Middle frontal gyrus (tissue), 1 donor: ENCODE measurements around the gene TMCO5A.

ENCODE experiments used
- DNase-seq: peaks from one replicate; pipeline ENCODE4 v3.0.0-alpha.2; 2015; ENCODE audit warnings: low spot score; ENCODE audit errors: extremely low spot score

Gene TMCO5A

GRCh38 chr15:37967788-37968187, 33.3 kb downstream of the TMCO5A start:
- DNase-seq: no peak

DNA sequence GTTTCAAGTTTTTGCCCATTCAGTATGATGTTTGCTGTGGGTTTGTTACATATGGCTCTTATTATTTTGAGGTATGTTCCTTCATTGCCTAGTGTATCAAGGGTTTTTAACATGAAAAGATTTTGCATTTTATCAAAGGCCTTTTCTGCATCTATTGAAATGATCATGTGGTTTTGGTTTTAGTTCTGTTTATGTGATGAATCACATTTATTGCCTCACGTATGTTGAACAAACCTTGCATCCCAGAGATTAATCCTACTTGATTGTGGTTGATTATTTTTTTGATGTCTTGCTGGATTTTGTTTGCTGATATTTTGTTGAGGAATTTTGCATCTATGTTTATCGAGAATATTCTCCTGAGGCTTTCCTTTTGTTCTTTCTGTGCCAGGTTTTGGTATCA, 39.4 kb downstream of the TMCO5A start:
- no peak for DNase-seq

DNA sequence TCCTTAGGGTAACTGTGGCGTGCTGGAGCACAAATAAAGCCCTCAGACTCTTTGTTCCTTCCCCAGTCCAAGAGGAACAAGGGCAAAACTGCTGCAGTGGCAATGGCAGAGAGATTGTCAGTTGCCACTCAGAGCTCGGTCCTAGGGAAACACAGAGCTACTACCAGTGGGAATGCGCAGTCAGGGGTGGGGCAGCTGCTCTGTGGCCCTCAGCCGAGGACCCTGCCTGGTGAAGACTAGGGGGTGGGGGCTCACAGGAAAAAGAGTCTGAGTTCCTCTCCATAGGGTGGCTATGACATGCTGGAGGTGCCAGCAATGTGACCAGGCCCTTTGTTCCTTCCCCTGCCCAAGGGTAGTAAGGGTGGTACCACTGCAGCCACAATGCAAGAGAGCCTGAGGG, 43.8 kb downstream of the TMCO5A start:
- DNase-seq: no peak

DNA sequence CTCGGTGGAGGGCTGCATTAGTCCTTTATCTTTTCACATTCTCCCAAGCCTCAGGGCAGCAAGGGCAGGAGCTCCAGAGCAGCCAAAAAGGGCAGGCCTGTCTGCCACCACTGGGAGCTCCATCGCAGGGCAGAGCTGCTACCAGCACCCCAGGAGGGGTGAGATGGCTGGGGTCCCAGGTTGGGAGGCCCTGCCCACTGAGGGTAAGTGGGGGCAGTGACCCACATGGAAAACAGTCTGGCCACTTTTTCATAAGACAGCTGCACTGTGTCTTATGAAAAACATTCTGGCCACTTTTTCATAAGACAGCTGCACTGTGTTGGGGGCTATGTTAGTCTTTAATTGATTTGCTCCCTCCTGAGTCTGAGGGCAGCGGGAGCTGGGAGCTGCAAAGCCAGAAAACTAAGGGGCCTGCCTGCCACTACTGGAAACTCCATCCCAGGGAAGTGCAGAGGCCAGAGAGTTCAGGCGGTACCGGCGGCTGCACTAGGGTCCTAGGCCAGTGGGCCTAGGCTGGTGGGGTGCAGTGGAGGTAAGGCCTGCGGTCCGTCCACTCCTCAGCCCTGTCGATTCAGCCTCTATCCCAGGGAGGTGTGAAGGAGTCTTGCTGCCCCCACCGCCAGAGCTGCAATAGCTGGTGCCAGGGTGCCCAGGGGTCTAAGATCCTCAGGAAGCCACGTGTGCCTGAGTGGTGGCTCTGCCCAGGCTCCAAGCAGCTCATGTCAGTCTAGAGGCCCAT, 45.4 kb downstream of the TMCO5A start:
- DNase-seq: no peak

GRCh38 chr15:37981201-37981600, 46.8 kb downstream of the TMCO5A start:
- no peak for DNase-seq

GRCh38 chr15:37981775-37982174, 47.3 kb downstream of the TMCO5A start:
- DNase-seq: no peak

DNA sequence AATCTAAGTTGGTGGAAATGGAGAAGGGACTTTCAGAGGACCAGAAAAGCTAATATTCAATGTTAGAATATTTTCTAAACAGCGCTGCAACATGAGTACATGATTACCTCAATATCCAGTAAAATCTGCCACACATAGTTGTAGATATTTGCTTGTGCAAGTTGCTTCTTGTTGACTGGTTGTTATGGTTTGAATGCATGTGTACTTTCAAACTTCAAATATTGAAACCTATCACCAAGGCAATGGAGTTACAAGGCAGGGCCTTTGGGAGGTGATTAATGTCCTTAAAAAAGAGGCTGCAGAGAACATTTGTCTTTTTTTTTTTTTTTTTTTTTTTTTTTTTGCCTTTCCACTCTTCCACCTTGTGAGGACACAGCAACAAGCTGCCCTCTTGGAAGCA, 49.9 kb downstream of the TMCO5A start:
- DNase-seq: no peak

DNA sequence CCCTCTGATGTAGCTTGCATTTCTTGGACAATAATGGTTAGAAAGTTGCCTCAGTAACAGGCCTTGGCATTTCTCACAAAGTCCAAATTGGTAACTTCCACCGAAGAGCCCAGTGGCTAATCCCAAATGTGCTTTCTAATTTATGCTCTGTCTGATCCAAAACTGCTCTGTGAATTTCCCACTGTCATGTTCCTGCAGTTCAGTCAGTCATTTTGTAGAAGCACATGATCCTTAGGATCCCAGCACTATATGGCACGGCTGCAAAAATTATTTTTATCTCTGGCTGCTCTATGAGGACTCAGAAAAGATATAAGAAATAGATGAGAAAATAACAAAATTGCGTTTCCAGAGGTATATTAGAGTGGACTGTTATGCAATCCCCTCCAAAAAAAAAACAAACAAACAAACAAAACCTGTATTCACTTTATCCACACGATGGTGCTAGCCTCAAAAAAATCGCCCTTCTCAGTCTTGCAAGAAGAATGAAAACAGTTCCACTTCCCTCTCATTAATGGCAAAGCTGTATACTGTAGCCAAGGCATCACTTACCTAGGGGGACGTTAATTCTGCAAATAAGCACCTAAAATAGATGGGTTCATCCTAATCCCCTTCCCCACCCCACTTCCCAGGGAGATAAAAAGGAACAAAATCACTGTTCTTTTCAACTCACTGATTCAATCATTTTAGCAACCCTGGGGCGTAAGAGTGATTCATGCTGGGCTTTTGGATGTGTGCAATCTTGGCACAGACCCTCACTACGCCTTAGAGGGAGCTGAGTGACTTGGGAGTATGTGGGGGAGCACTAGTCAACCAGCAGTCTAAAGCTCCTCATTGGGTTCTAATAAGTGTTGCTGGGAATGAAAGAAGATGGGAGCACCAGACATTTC, 61.3 kb downstream of the TMCO5A start:
- DNase-seq: peak; percentile 53
